HUES6 (cell line): ENCODE data around the gene APOL4.
A peak's percentile ranks its signal among the peaks of the same experiment; 100 is the strongest.
"Not testable (repeated sequence)": the region's sequence is repeated elsewhere in the genome, so short reads cannot be mapped to it uniquely, and the experiment has no call there.

Experiments
- H3K27ac ChIP-seq: 2 replicates; pipeline ENCODE4 v1.7.0; 2013; ENCODE audit warnings: low read depth, mild to moderate bottlenecking, low read length, inconsistent platforms
- H3K27me3 ChIP-seq: 2 replicates; pipeline ENCODE4 v1.6.1; 2013; ENCODE audit warnings: low read length; ENCODE audit not compliant: control insufficient read depth, insufficient read depth
- H3K36me3 ChIP-seq: 2 replicates; pipeline ENCODE4 v1.6.1; 2013; ENCODE audit warnings: low read length; ENCODE audit not compliant: control insufficient read depth, insufficient read depth
- H3K4me1 ChIP-seq: 2 replicates; pipeline ENCODE4 v1.6.1; 2013; ENCODE audit warnings: low read length; ENCODE audit not compliant: control insufficient read depth, insufficient read depth
- H3K4me3 ChIP-seq: 2 replicates; pipeline ENCODE4 v1.5.1; 2013; ENCODE audit warnings: low read depth, low read length
- H3K9ac ChIP-seq: one replicate; pipeline ENCODE4 v1.6.1; 2013; ENCODE audit warnings: mild to moderate bottlenecking, low read length
- H3K9me3 ChIP-seq: 2 replicates; pipeline ENCODE4 v1.6.1; 2013; ENCODE audit warnings: low read depth, low read length; ENCODE audit not compliant: control insufficient read depth, insufficient read depth

Gene APOL4

GRCh38 chr22:36238373-36239149, 37.0 kb upstream of the APOL4 start:
- peaks cover 5% of the 10 kb centered on the region; the same call in 1 of the 2 replicates for H3K36me3 ChIP-seq
- H3K9me3 ChIP-seq, result no peaks in the 10 kb centered on the region
- peak overlapping the region; percentile 67 for H3K4me3 ChIP-seq
- H3K4me1 ChIP-seq, result peaks cover 15% of the 10 kb centered on the region
- H3K27ac ChIP-seq, result no peak overlapping the region
- H3K27me3 ChIP-seq, result no peaks in the 10 kb centered on the region
- peak overlapping the region; percentile 24 for H3K9ac ChIP-seq

GRCh38 chr22:36237462-36238372, 36.1 kb upstream of the APOL4 start:
- Histone ChIP-seq H3K9me3 (no peaks in the 10 kb centered on the region), H3K9ac (no peak overlapping the region), H3K27me3 (no peaks in the 10 kb centered on the region), H3K4me3 (no peak overlapping the region), H3K27ac (no peak overlapping the region), H3K36me3 (peaks cover 5% of the 10 kb centered on the region; the same call in 1 of the 2 replicates), H3K4me1 (peaks cover 15% of the 10 kb centered on the region)

- Histone ChIP-seq H3K9ac (no peak overlapping the region), H3K9me3 (no peaks in the 10 kb centered on the region), H3K4me1 (peaks cover 15% of the 10 kb centered on the region), H3K36me3 (peaks cover 5% of the 10 kb centered on the region; the same call in 1 of the 2 replicates), H3K4me3 (no peak overlapping the region), H3K27me3 (no peaks in the 10 kb centered on the region), H3K27ac (no peak overlapping the region)
Observed at GRCh38 chr22:36236388-36237319, 35.0 kb upstream of the APOL4 start.

GRCh38 chr22:36235585-36235984, 34.0 kb upstream of the APOL4 start:
- peaks cover 5% of the 10 kb centered on the region; the same call in 1 of the 2 replicates for H3K36me3 ChIP-seq
- H3K27me3 ChIP-seq, result no peaks in the 10 kb centered on the region
- no peaks in the 10 kb centered on the region for H3K9me3 ChIP-seq
- no peak overlapping the region for H3K9ac ChIP-seq
- H3K4me3 ChIP-seq, result no peak overlapping the region
- H3K27ac ChIP-seq, result no peak overlapping the region
- H3K4me1 ChIP-seq, result peaks cover 15% of the 10 kb centered on the region

GRCh38 chr22:36234919-36235318, 33.3 kb upstream of the APOL4 start:
- peaks cover 8% of the 10 kb centered on the region; the same call in 1 of the 2 replicates for H3K36me3 ChIP-seq
- H3K9me3 ChIP-seq, result no peaks in the 10 kb centered on the region
- H3K9ac ChIP-seq, result no peak overlapping the region
- no peaks in the 10 kb centered on the region for H3K27me3 ChIP-seq
- H3K27ac ChIP-seq, result no peak overlapping the region
- no peak overlapping the region for H3K4me3 ChIP-seq
- peaks cover 14% of the 10 kb centered on the region for H3K4me1 ChIP-seq

GRCh38 chr22:36234213-36234612, 32.6 kb upstream of the APOL4 start:
- H3K36me3 ChIP-seq, result peaks cover 9% of the 10 kb centered on the region; the same call in 1 of the 2 replicates
- H3K4me3 ChIP-seq, result no peak overlapping the region
- no peaks in the 10 kb centered on the region for H3K9me3 ChIP-seq
- no peaks in the 10 kb centered on the region for H3K27me3 ChIP-seq
- H3K27ac ChIP-seq, result no peak overlapping the region
- H3K4me1 ChIP-seq, result peaks cover 8% of the 10 kb centered on the region; the same call in 1 of the 2 replicates
- H3K9ac ChIP-seq, result no peak overlapping the region

- Histone ChIP-seq H3K27me3 (no peaks in the 10 kb centered on the region), H3K27ac (no peak overlapping the region), H3K4me3 (no peak overlapping the region), H3K9me3 (no peaks in the 10 kb centered on the region), H3K36me3 (peaks cover 9% of the 10 kb centered on the region; the same call in 1 of the 2 replicates), H3K9ac (no peak overlapping the region), H3K4me1 (peaks cover 4% of the 10 kb centered on the region; the same call in 1 of the 2 replicates)
Observed at GRCh38 chr22:36233796-36234195, 32.2 kb upstream of the APOL4 start.

GRCh38 chr22:36232715-36233401, 31.2 kb upstream of the APOL4 start:
- Histone ChIP-seq H3K4me3 (no peak overlapping the region), H3K9ac (no peak overlapping the region), H3K27me3 (no peaks in the 10 kb centered on the region), H3K36me3 (peaks cover 15% of the 10 kb centered on the region; the same call in 1 of the 2 replicates), H3K4me1 (no peaks in the 10 kb centered on the region; the same call in 1 of the 2 replicates), H3K27ac (no peak overlapping the region), H3K9me3 (no peaks in the 10 kb centered on the region)

- not testable (repeated sequence) for H3K9me3 ChIP-seq, H3K27ac ChIP-seq, H3K4me1 ChIP-seq, H3K27me3 ChIP-seq, H3K9ac ChIP-seq, H3K4me3 ChIP-seq
- H3K36me3 ChIP-seq, result peaks cover 15% of the 10 kb centered on the region; the same call in 1 of the 2 replicates
Observed at GRCh38 chr22:36231051-36231450, 29.4 kb upstream of the APOL4 start.

GRCh38 chr22:36229649-36230048, 28.0 kb upstream of the APOL4 start:
- H3K4me1 ChIP-seq, result not testable (repeated sequence)

More at GRCh38 chr22:36229649-36230048, 28.0 kb upstream of the APOL4 start:
- not testable (repeated sequence) for H3K4me3 ChIP-seq, H3K27ac ChIP-seq, H3K9ac ChIP-seq, H3K9me3 ChIP-seq, H3K27me3 ChIP-seq
- peaks cover 15% of the 10 kb centered on the region; the same call in 1 of the 2 replicates for H3K36me3 ChIP-seq
